Lung (tissue), 12 donors: ENCODE measurements around the gene PPP6C. TPM values are rescaled to one million over a fixed set of nuclear protein-coding genes. Genes with fewer than 3 reads are reported as not detected.
A peak's percentile ranks its signal among the peaks of the same experiment; 100 is the strongest.

Experiments used
- ATAC-seq: fragments of 200-7000 bp; cut with Tn5 transposase; one replicate; pipeline ENCODE4 v1.9.1; 2020; ENCODE audit warnings: moderate number of reproducible peaks; ENCODE audit not compliant: insufficient read depth, low FRiP score
- DNase-seq, 3 donors: peaks; one replicate each; pipeline ENCODE4 v3.0.0-alpha.2; 2013 to 2017
- H3K27ac ChIP-seq, 2 donors: one replicate each; pipeline ENCODE4 v1.5.1; 2013; ENCODE audit warnings: mild to moderate bottlenecking in 2 of 2, moderate library complexity in 2 of 2, control low read depth in 1 of 2, inconsistent platforms in 1 of 2, low read depth in 1 of 2, low read length in 1 of 2
- H3K27me3 ChIP-seq, 3 donors: one replicate each; pipeline ENCODE4 v1.5.1; 2013; ENCODE audit warnings: low read length in 2 of 3; ENCODE audit not compliant: control insufficient read depth in 3 of 3, insufficient read depth in 3 of 3
- H3K36me3 ChIP-seq, 4 donors: one replicate each; pipeline ENCODE4 v1.5.1; 2013; ENCODE audit warnings: low read length in 4 of 4, mild to moderate bottlenecking in 1 of 4, moderate library complexity in 1 of 4; ENCODE audit not compliant: control insufficient read depth in 4 of 4, insufficient read depth in 4 of 4
- H3K4me1 ChIP-seq, 5 donors: one replicate each; pipeline ENCODE4 v1.5.1; 2013; ENCODE audit warnings: low read length in 5 of 5, mild to moderate bottlenecking in 2 of 5, moderate library complexity in 1 of 5; ENCODE audit not compliant: control insufficient read depth in 5 of 5, insufficient read depth in 5 of 5
- H3K4me3 ChIP-seq: one replicate; pipeline ENCODE4 v1.5.1; 2013; ENCODE audit warnings: mild to moderate bottlenecking, control low read depth, moderate library complexity
- H3K9ac ChIP-seq, 2 donors: one replicate each; pipeline ENCODE4 v1.5.1; 2013; ENCODE audit warnings: low read length in 2 of 2, control low read depth in 1 of 2; ENCODE audit not compliant: insufficient read depth in 1 of 2
- H3K9me3 ChIP-seq, 4 donors: one replicate each; pipeline ENCODE4 v1.5.1; 2013; ENCODE audit warnings: low read length in 3 of 4, mild to moderate bottlenecking in 1 of 4, moderate library complexity in 1 of 4; ENCODE audit not compliant: control insufficient read depth in 4 of 4, insufficient read depth in 3 of 4
- WGBS, 2 donors: extraction: QIAGEN DNeasy Blood & Tissue Kit; methylation state at CpG; one replicate each; pipeline ENCODE4 v1.1.7; 2013; 5-methylcytosine and 5-hydroxymethylcytosine counted together
- polyA plus RNA-seq, 2 donors: library from polyadenylated mRNA; stranded (reverse); fragments of 200-250 nt; gene quantifications; one replicate each; pipeline ENCODE4 v1.2.1, GENCODE V29; 2013
- total RNA-seq, 2 donors: library from RNA; depleted of rRNA in 1 of 2; stranded (reverse); fragments of >200 nt in 1 of 2; gene quantifications; one replicate each; pipeline ENCODE4 v1.2.1, GENCODE V29; 2014 to 2021
- TF ChIP-seq, protein P1 (sequence below): IDR thresholded peaks from 2 replicates; pipeline ENCODE4 v1.5.1; 2012; ENCODE audit warnings: mild to moderate bottlenecking; ENCODE audit errors: control extremely low read depth, extremely low read depth
- donor health status: control.
- donor health status: control.
- donor health status: Bipolar disorder and iron deficiency.
- donor health status: healthy.
- donor health status: DM: yes; HTN: yes; CAD: no.

The PPP6C gene
- total and polyA plus RNA-seq, 4 donors: 20.8 to 37.0 (median 25.4) TPM

DNA sequence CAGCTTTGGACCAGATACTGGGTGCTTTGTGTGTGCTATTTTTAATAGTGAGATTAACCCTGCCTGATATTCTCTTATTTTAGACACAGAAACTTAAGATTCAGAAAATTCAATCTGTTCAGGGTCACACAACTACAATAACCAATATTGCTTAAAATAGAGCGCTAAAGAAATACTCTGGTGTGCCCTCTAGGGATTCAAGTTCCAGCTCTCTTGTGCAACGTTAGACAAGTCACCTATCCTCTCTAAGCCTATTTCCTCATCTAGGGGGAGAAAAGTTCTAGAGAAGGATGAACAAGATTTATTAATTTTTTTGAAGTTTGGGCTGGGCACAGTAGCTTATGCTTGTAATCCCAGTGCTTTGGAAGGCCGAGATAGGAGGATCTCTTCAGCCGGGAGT is 44.2 kb downstream of the PPP6C start:
- H3K4me3 ChIP-seq: no peak overlapping the region
- no peaks in the 10 kb centered on the region for H3K9me3 ChIP-seq
- ATAC-seq (no peak), DNase-seq (no peak)
- H3K4me1 ChIP-seq: peaks cover 0 to 9% (median 2%) of the 10 kb centered on the region in 5 donors
- 75 to 80% methylated on average over 4 of the region's 4 CpGs for WGBS, 2 donors
- no peaks in the 10 kb centered on the region for H3K27me3 ChIP-seq
- no peak overlapping the region for H3K27ac ChIP-seq
- TF ChIP-seq, protein P1, sequence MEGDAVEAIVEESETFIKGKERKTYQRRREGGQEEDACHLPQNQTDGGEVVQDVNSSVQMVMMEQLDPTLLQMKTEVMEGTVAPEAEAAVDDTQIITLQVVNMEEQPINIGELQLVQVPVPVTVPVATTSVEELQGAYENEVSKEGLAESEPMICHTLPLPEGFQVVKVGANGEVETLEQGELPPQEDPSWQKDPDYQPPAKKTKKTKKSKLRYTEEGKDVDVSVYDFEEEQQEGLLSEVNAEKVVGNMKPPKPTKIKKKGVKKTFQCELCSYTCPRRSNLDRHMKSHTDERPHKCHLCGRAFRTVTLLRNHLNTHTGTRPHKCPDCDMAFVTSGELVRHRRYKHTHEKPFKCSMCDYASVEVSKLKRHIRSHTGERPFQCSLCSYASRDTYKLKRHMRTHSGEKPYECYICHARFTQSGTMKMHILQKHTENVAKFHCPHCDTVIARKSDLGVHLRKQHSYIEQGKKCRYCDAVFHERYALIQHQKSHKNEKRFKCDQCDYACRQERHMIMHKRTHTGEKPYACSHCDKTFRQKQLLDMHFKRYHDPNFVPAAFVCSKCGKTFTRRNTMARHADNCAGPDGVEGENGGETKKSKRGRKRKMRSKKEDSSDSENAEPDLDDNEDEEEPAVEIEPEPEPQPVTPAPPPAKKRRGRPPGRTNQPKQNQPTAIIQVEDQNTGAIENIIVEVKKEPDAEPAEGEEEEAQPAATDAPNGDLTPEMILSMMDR: no peak
- peaks cover 2 to 9% (median 8%) of the 10 kb centered on the region in 4 donors for H3K36me3 ChIP-seq
- no peak overlapping the region for H3K9ac ChIP-seq

DNA sequence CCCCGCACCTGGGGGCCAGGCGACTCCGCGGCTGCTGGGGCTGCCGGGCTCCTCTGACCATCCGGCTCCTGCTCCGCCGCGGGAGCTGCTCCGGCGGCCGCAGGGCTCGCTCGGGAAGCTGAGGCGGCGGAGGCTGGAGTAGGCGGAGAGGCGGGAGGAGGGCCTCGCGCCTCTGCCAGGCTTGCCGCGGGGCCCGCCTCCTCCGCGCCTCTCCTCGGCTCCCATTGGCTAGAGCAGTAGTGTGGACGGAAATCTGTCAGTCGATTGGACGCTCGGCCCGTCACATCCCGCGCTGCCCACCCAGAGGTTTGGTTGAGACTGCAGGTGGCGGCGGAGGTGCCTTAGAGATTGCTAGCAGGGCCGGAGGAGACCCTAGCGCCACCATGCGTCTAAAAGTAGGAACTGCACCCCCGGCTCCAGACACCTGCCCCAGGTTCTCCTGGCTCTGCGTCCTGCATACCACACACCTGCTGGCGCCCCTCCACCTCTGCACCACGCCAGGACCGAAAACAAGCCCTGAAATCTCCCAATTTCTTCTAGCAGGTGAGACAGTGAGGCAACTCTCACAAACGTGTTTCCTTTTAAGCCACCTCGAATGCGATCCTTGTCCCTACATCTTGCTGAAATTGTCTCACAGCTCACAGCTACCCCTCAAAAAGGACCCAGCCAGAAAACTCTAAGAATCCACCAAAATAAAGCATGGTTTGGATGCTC is 46.1 kb downstream of the PPP6C start, which contains the start of gene SCAI:
TSS of gene SCAI (minus strand) at position 152 of the 714 bp plus-strand sequence. CDS start at position 61, 91 bp downstream.
- peak within 1 kb of the TSS; percentile 57 for H3K4me3 ChIP-seq
- DNase-seq (peak; percentile 99), ATAC-seq (peak; percentile 98)
- H3K9me3 ChIP-seq: no peaks in the 10 kb centered on the region
- H3K36me3 ChIP-seq: peaks cover 0 to 3% (median 0%) of the 10 kb centered on the region in 4 donors
- WGBS, 2 donors: 0 to 1% methylated on average over 46 of the region's 46 CpGs
- H3K4me1 ChIP-seq: peaks cover 0 to 9% (median 2%) of the 10 kb centered on the region in 5 donors
- H3K9ac ChIP-seq: peak within 1 kb of the TSS; percentile 45 to 56
- TF ChIP-seq, protein P1: peak; percentile 98
- H3K27me3 ChIP-seq: no peaks in the 10 kb centered on the region
- peak within 1 kb of the TSS in 1 of 2 donors; percentile 13 for H3K27ac ChIP-seq

DNA sequence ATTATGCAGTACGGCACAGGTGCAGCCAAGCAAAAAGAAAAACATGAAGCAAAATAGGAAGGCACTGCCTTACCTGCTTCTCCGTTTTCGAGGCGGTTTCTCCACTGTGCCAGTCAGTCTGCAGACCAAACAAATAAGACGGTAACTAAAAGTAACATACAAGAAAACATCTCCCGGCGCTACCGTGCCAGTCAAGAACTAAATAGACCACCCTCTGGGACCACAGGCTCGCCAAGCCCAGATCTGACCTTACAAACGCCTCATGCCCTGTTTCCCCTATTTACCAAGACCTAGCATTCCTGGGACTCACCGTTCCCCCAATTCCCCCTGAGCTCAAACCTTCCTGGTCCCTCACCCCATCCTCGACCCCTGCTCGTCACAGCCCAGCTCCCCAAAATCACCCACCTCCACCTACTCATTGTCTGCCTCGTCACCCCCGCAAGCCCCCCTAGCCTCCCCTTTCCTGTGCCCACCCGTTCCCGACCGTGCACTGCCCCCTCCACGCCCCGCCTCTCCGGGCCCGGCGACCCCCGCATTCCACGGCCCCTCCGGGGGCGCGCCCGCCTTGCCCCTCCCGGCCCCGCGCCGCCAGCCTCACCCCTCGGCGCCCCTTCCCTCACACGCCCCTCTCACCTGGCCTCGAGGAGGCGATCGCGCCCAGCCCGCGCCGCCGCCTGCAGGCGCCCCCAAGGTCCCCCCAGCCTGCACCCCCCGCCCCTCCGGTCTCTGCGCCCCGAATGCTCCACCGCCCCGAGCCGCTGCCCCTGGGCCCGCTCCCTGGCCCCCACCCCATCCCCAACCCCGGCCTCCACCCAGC is 46.8 kb downstream of the PPP6C start:
- H3K4me3 ChIP-seq: peak overlapping the region; percentile 57
- WGBS, 2 donors: 2% methylated on average over 48 to 54 of the region's 54 CpGs
- no peaks in the 10 kb centered on the region for H3K27me3 ChIP-seq
- peak overlapping the region; percentile 45 to 56 for H3K9ac ChIP-seq
- no peak for ATAC-seq
- peaks cover 0 to 9% (median 2%) of the 10 kb centered on the region in 5 donors for H3K4me1 ChIP-seq
- H3K9me3 ChIP-seq: no peaks in the 10 kb centered on the region
- peak overlapping the region in 1 of 2 donors; percentile 13 for H3K27ac ChIP-seq
- peak; percentile 11 to 17 (median 16) for DNase-seq
- H3K36me3 ChIP-seq: peaks cover 0 to 3% (median 0%) of the 10 kb centered on the region in 4 donors
- TF ChIP-seq, protein P1: no peak
